WTC11 (cell line): ENCODE measurements around the gene TATDN2.

Experiments
- NR2C2 ChIP-seq: sonication (generic); formaldehyde crosslinking; IDR thresholded peaks from 2 replicates; pipeline ENCODE4 v1.8.0; 2022; ENCODE audit warnings: mild to moderate bottlenecking, missing genetic modification reagents
- TF ChIP-seq, protein P1 (sequence below): sonication (generic); formaldehyde crosslinking; IDR thresholded peaks from 2 replicates; pipeline ENCODE4 v1.8.1; 2023; ENCODE audit warnings: mild to moderate bottlenecking, missing genetic modification reagents, borderline replicate concordance

GRCh38 chr3:10242182-10243065, 5.8 kb upstream of the TATDN2 start:
- no peak for TF ChIP-seq NR2C2 (CRISPR knock-in tag)
- TF ChIP-seq, protein P1, sequence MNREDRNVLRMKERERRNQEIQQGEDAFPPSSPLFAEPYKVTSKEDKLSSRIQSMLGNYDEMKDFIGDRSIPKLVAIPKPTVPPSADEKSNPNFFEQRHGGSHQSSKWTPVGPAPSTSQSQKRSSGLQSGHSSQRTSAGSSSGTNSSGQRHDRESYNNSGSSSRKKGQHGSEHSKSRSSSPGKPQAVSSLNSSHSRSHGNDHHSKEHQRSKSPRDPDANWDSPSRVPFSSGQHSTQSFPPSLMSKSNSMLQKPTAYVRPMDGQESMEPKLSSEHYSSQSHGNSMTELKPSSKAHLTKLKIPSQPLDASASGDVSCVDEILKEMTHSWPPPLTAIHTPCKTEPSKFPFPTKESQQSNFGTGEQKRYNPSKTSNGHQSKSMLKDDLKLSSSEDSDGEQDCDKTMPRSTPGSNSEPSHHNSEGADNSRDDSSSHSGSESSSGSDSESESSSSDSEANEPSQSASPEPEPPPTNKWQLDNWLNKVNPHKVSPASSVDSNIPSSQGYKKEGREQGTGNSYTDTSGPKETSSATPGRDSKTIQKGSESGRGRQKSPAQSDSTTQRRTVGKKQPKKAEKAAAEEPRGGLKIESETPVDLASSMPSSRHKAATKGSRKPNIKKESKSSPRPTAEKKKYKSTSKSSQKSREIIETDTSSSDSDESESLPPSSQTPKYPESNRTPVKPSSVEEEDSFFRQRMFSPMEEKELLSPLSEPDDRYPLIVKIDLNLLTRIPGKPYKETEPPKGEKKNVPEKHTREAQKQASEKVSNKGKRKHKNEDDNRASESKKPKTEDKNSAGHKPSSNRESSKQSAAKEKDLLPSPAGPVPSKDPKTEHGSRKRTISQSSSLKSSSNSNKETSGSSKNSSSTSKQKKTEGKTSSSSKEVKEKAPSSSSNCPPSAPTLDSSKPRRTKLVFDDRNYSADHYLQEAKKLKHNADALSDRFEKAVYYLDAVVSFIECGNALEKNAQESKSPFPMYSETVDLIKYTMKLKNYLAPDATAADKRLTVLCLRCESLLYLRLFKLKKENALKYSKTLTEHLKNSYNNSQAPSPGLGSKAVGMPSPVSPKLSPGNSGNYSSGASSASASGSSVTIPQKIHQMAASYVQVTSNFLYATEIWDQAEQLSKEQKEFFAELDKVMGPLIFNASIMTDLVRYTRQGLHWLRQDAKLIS: no peak
